Measurements from ENCODE around the gene KRT6A. TPM values are rescaled to one million over a fixed set of nuclear protein-coding genes. Genes with fewer than 3 reads are reported as not detected.

The KRT6A gene
- total RNA-seq, 6 donors from 2014 or later = 0.61 to 4.5 (median 1.4) TPM; not detected in 1

DNA sequence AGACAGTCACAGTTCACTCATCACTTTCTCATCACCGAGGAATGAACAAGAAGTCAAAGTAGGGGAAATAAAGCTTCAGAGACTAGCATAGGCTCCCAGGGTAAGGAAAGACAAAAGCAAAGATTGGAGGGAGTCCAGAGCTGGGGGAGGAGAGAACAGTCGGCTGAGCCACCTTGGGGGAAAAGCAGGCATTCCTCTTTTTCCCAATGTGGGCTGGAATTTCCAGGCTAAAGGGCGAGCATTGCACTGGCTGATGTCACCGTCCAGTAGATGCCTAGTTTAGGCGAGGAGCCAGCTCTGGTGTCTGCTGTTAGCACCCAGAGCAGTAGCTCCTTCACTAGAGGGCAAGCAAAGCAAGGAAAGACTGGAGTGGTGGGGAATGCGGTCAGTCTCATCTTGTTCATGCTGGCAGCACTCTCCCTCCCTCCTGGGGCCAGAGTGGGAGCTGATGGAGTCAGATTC lies 50.4 kb downstream of the KRT6A start:
- no peak for TF ChIP-seq EP300 (IDR thresholded peaks at IDR 0.05)
- Histone ChIP-seq H3K4me3 (no peak overlapping the region), H3K36me3 (no peaks in the 10 kb centered on the region), H3K27me3 (no peaks in the 10 kb centered on the region), H3K4me1 (no peaks in the 10 kb centered on the region), H3K27ac (no peak overlapping the region), H3K9me3 (no peaks in the 10 kb centered on the region)
- DNase-seq (no peak), ATAC-seq (ENCODE audit: low FRiP score in 2 of 2) (peak in 1 of 2 donors; percentile 16)
- 32 to 34% methylated on average over 6 of the region's 6 CpGs for WGBS, 2 donors

- no peak for TF ChIP-seq POLR2A (IDR thresholded peaks at IDR 0.05)
- TF ChIP-seq, protein P1, sequence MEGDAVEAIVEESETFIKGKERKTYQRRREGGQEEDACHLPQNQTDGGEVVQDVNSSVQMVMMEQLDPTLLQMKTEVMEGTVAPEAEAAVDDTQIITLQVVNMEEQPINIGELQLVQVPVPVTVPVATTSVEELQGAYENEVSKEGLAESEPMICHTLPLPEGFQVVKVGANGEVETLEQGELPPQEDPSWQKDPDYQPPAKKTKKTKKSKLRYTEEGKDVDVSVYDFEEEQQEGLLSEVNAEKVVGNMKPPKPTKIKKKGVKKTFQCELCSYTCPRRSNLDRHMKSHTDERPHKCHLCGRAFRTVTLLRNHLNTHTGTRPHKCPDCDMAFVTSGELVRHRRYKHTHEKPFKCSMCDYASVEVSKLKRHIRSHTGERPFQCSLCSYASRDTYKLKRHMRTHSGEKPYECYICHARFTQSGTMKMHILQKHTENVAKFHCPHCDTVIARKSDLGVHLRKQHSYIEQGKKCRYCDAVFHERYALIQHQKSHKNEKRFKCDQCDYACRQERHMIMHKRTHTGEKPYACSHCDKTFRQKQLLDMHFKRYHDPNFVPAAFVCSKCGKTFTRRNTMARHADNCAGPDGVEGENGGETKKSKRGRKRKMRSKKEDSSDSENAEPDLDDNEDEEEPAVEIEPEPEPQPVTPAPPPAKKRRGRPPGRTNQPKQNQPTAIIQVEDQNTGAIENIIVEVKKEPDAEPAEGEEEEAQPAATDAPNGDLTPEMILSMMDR (IDR thresholded peaks at IDR 0.05) = no peak
- TF ChIP-seq POLR2AphosphoS5 (IDR thresholded peaks at IDR 0.05) = no peak
- no peak for TF ChIP-seq EP300 (IDR thresholded peaks at IDR 0.05)
- DNase-seq (no peak), ATAC-seq (ENCODE audit: low FRiP score in 2 of 2) (no peak)
- no peaks in the 10 kb centered on the region for H3K4me1 ChIP-seq
- no peaks in the 10 kb centered on the region for H3K36me3 ChIP-seq
- H3K4me3 ChIP-seq = no peak overlapping the region
- H3K27me3 ChIP-seq = no peaks in the 10 kb centered on the region
- 61 to 68% methylated on average over 8 to 9 of the region's 9 CpGs for WGBS, 2 donors
- no peak overlapping the region for H3K27ac ChIP-seq
- H3K9me3 ChIP-seq = no peaks in the 10 kb centered on the region
These were observed 51.6 kb downstream of the KRT6A start for GRCh38 chr12:52441320-52441911.

DNA sequence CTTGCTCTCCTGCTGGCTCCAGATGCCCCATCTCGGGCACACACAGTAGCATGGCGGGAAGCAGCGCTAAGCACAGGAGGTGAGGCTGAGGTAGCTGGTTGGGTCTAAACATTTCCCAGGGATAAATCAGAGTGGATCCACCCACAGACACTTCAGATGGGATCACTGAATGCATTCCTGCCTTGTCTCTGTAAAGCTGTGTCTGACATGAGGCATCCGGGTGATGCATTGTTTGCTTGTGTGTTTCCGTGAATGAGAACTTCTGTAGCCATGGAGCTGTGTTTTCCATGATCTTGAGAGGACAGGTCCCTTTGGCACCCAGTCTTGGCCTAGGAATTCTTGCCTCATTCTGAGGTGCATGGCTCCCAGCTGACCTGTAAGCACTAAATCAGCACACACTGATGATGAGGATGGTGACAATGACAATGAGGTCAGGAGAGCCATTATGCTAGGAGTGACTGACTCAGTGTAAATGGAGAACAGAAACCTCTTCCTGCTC lies 52.2 kb downstream of the KRT6A start:
- H3K4me1 ChIP-seq = no peaks in the 10 kb centered on the region
- TF ChIP-seq POLR2AphosphoS5 (IDR thresholded peaks at IDR 0.05) (no peak), EP300 (IDR thresholded peaks at IDR 0.05) (no peak), POLR2A (IDR thresholded peaks at IDR 0.05) (no peak)
- TF ChIP-seq, protein P1 (IDR thresholded peaks at IDR 0.05) = no peak
- ATAC-seq (ENCODE audit: low FRiP score in 2 of 2) = no peak
- no peaks in the 10 kb centered on the region for H3K9me3 ChIP-seq
- H3K4me3 ChIP-seq = no peak overlapping the region
- no peaks in the 10 kb centered on the region for H3K36me3 ChIP-seq
- H3K27ac ChIP-seq = no peak overlapping the region
- 69 to 79% methylated on average over 3 to 4 of the region's 5 CpGs for WGBS, 2 donors
- no peaks in the 10 kb centered on the region for H3K27me3 ChIP-seq
- DNase-seq = no peak

DNA sequence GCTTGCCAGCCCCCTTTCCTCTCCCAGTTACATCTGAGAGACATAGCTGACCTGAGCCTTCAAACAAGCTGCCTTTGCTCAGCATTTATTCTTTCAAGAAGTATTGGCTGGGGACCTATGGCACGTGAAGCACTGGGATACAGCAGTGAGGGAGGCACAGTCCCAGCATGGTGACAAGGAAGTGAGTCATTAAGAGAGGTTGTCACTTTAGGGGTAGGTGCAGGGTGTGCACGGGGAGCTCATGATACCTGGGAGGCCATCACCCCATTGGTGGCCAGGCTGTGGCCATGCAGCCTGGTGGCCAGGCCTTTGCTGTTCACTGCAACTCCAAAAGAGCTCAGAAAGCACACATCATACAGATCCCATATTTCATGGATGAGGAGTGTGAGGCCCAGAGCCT lies 53.2 kb downstream of the KRT6A start:
- ATAC-seq (ENCODE audit: low FRiP score in 2 of 2) = no peak
- Histone ChIP-seq H3K4me3 (no peak overlapping the region), H3K9me3 (no peaks in the 10 kb centered on the region), H3K27ac (no peak overlapping the region), H3K36me3 (no peaks in the 10 kb centered on the region), H3K4me1 (no peaks in the 10 kb centered on the region), H3K27me3 (no peaks in the 10 kb centered on the region)
- 59 to 66% methylated on average over 2 of the region's 2 CpGs for WGBS, 2 donors
- peak in 1 of 2 donors; percentile 16 for DNase-seq
- TF ChIP-seq, protein P1 (IDR thresholded peaks at IDR 0.05) = no peak
- no peak for TF ChIP-seq EP300 (IDR thresholded peaks at IDR 0.05)

DNA sequence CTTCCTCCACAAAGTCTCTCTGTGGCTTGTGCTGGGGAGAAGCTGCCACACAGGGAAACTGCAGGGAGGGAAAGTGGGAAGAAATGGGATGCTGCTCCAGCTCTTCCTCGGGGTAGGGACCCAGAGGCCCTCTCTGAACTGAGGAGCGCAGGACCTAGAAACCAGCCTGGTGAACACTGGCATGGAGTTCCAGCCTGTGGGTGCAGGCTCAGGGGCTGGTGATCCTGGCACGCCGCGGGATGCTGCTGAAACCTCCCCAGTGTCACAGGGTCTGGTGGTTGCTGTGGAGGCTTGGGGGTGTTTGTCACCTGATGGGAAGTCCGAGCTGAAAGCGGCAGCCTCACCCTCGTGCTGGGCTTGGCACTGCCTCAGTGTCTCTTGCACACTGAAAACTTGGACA lies 53.6 kb downstream of the KRT6A start:
- Histone ChIP-seq H3K27me3 (no peaks in the 10 kb centered on the region), H3K4me1 (no peaks in the 10 kb centered on the region), H3K9me3 (no peaks in the 10 kb centered on the region), H3K4me3 (no peak overlapping the region), H3K27ac (no peak overlapping the region), H3K36me3 (no peaks in the 10 kb centered on the region)
- no peak for DNase-seq
- no peak for TF ChIP-seq POLR2A (IDR thresholded peaks at IDR 0.05)
- TF ChIP-seq EP300 (IDR thresholded peaks at IDR 0.05) = no peak
- no peak for TF ChIP-seq POLR2AphosphoS5 (IDR thresholded peaks at IDR 0.05)
- TF ChIP-seq, protein P1 (IDR thresholded peaks at IDR 0.05) = no peak
- WGBS, 2 donors = 75 to 79% methylated on average over 7 to 8 of the region's 8 CpGs
- no peak for ATAC-seq (ENCODE audit: low FRiP score in 2 of 2)
